ENCODE data around the gene RGS16. TPM values are rescaled to one million over a fixed set of nuclear protein-coding genes. Genes with fewer than 3 reads are reported as not detected.

Gene RGS16
- total RNA-seq, 1 donor from 2014 or later = 12.5 TPM

- H3K27ac Mint-ChIP-seq = peak overlapping the region; percentile 29
- H3K4me3 ChIP-seq = no peak overlapping the region
Measured at GRCh38 chr1:182630586-182630985, 26.4 kb upstream of the RGS16 start.

GRCh38 chr1:182629499-182630096 lies 25.4 kb upstream of the RGS16 start:
- H3K4me3 Mint-ChIP-seq = no peak overlapping the region

More at GRCh38 chr1:182630586-182630985, 26.4 kb upstream of the RGS16 start:
- H3K79me2 ChIP-seq (ENCODE audit: low read depth) = no peaks in the 10 kb centered on the region
- Mint-ChIP-seq H3K4me3 (no peak overlapping the region), H3K27me3 (ENCODE audit: insufficient read depth, low read depth) (peaks cover 8% of the 10 kb centered on the region), H3K4me1 (peaks cover 53% of the 10 kb centered on the region), H3K36me3 (no peaks in the 10 kb centered on the region), H3K9me3 (no peaks in the 10 kb centered on the region)
- H3K4me2 ChIP-seq = peak overlapping the region; percentile 36
- no peaks in the 10 kb centered on the region for H3K36me3 ChIP-seq
- H4K20me1 ChIP-seq (ENCODE audit: low read depth) = no peaks in the 10 kb centered on the region
- H3K27ac ChIP-seq = peak overlapping the region; percentile 38
- no peaks in the 10 kb centered on the region for H3K27me3 ChIP-seq
- DNase-seq (ENCODE audit: low spot score) = peak; percentile 48
- H3K9me3 ChIP-seq (ENCODE audit: low read depth) = no peaks in the 10 kb centered on the region
- H2AFZ ChIP-seq (replicated peaks) = no peak overlapping the region
- peaks cover 51% of the 10 kb centered on the region for H3K4me1 ChIP-seq
- H3F3A ChIP-seq (ENCODE audit: low read depth) = peaks cover 15% of the 10 kb centered on the region
- H3K9ac ChIP-seq = no peak overlapping the region
- TF ChIP-seq CTCF (IDR thresholded peaks at IDR 0.05) = no peak
- no peak for TF ChIP-seq EZH2phosphoT487 (IDR thresholded peaks at IDR 0.05)
- TF ChIP-seq EZH2 (IDR thresholded peaks at IDR 0.05) = no peak

GRCh38 chr1:182629080-182629479 lies 24.9 kb upstream of the RGS16 start:
- Mint-ChIP-seq H3K4me3 (no peak overlapping the region), H3K36me3 (no peaks in the 10 kb centered on the region), H3K27ac (no peak overlapping the region), H3K4me1 (peaks cover 41% of the 10 kb centered on the region), H3K9me3 (no peaks in the 10 kb centered on the region), H3K27me3 (ENCODE audit: insufficient read depth, low read depth) (peaks cover 6% of the 10 kb centered on the region)
- Histone ChIP-seq H2AFZ (replicated peaks) (no peak overlapping the region), H3K27ac (no peak overlapping the region), H3F3A (ENCODE audit: low read depth) (peaks cover 10% of the 10 kb centered on the region), H3K9ac (no peak overlapping the region), H3K36me3 (no peaks in the 10 kb centered on the region), H3K27me3 (no peaks in the 10 kb centered on the region), H3K4me2 (peak overlapping the region; percentile 53), H4K20me1 (ENCODE audit: low read depth) (no peaks in the 10 kb centered on the region), H3K4me1 (peaks cover 39% of the 10 kb centered on the region), H3K4me3 (no peak overlapping the region), H3K9me3 (ENCODE audit: low read depth) (no peaks in the 10 kb centered on the region), H3K79me2 (ENCODE audit: low read depth) (no peaks in the 10 kb centered on the region)
- TF ChIP-seq CTCF (IDR thresholded peaks at IDR 0.05) = no peak
- DNase-seq (ENCODE audit: low spot score) = no peak

More at GRCh38 chr1:182629499-182630096, 25.4 kb upstream of the RGS16 start:
- H3K27ac Mint-ChIP-seq = no peak overlapping the region
- Histone ChIP-seq H3K9me3 (ENCODE audit: low read depth) (no peaks in the 10 kb centered on the region), H3K36me3 (no peaks in the 10 kb centered on the region), H3K27me3 (no peaks in the 10 kb centered on the region), H3K27ac (no peak overlapping the region), H2AFZ (replicated peaks) (no peak overlapping the region), H3K4me1 (peaks cover 44% of the 10 kb centered on the region), H3F3A (ENCODE audit: low read depth) (peaks cover 15% of the 10 kb centered on the region), H3K4me3 (no peak overlapping the region), H3K4me2 (peak overlapping the region; percentile 53), H4K20me1 (ENCODE audit: low read depth) (no peaks in the 10 kb centered on the region), H3K79me2 (ENCODE audit: low read depth) (no peaks in the 10 kb centered on the region), H3K9ac (no peak overlapping the region)
- no peaks in the 10 kb centered on the region for H3K9me3 Mint-ChIP-seq
- H3K4me1 Mint-ChIP-seq = peaks cover 45% of the 10 kb centered on the region
- TF ChIP-seq CTCF (IDR thresholded peaks at IDR 0.05) (no peak), EZH2 (IDR thresholded peaks at IDR 0.05) (no peak), EZH2phosphoT487 (IDR thresholded peaks at IDR 0.05) (no peak)
- H3K27me3 Mint-ChIP-seq (ENCODE audit: insufficient read depth, low read depth) = peaks cover 8% of the 10 kb centered on the region
- no peaks in the 10 kb centered on the region for H3K36me3 Mint-ChIP-seq
- peak; percentile 40 for DNase-seq (ENCODE audit: low spot score)

Measured in neural progenitor cell (in vitro differentiated cells).